Activated B cell treated with CpG ODN at 0.5 μM for 24 hours (primary cell): ENCODE measurements around the gene ASPG. TPM values are rescaled to one million over a fixed set of nuclear protein-coding genes. Genes with fewer than 3 reads are reported as not detected.
A peak's percentile ranks its signal among the peaks of the same experiment; 100 is the strongest.

Source experiments
- ATAC-seq: fragments of 200-7000 bp; cut with Tn5 transposase; one replicate; pipeline ENCODE4 v1.10.0; 2021; ENCODE audit warnings: low read depth, mild to moderate bottlenecking, moderate library complexity
- CTCF ChIA-PET: fragments of 350-600 bp; sonication (Branson Sonifier 250); formaldehyde crosslinking; loops from one replicate; lab custom pipeline; 2021; ENCODE audit warnings: antibody characterized with exemption; lab: Charles Lee
- POLR2A ChIA-PET: fragments of 350-600 bp; sonication (Branson Sonifier 250); formaldehyde crosslinking; loops from one replicate; lab custom pipeline; 2021; ENCODE audit warnings: antibody characterized with exemption; lab: Charles Lee
- DNase-seq: peaks from one replicate; pipeline ENCODE4 v3.0.0; 2022
- H3K27ac Mint-ChIP-seq: one replicate; pipeline ENCODE4 v1.8.0; 2020; ENCODE audit warnings: mixed read lengths
- H3K27me3 Mint-ChIP-seq: one replicate; pipeline ENCODE4 v1.8.0; 2021; ENCODE audit warnings: mixed read lengths
- H3K36me3 Mint-ChIP-seq: one replicate; pipeline ENCODE4 v1.8.0; 2021; ENCODE audit warnings: low read depth, mixed read lengths
- H3K4me1 Mint-ChIP-seq: one replicate; pipeline ENCODE4 v1.8.0; 2021; ENCODE audit warnings: mixed read lengths
- H3K4me3 Mint-ChIP-seq: one replicate; pipeline ENCODE4 v1.8.0; 2020; ENCODE audit warnings: mild to moderate bottlenecking, mixed read lengths
- H3K9me3 Mint-ChIP-seq: one replicate; pipeline ENCODE4 v1.8.0; 2020; ENCODE audit warnings: mixed read lengths
- intact Hi-C: fragments of 100-400 bp; cut with micrococcal nuclease; formaldehyde crosslinking; loops from one replicate; pipeline ENCODE4 v1.15.1; 2024
- total RNA-seq: library from RNA; stranded (reverse); gene quantifications from 2 replicates; pipeline ENCODE4 v1.2.3, GENCODE V29; 2022
- TF ChIP-seq, protein P1 (sequence below): fragments of 200-600 bp; IDR thresholded peaks from one replicate; pipeline ENCODE4 v1.8.0; 2022; ENCODE audit warnings: antibody characterized with exemption, mild to moderate bottlenecking

Gene ASPG
- total RNA-seq, 1 donor from 2014 or later: not detected

DNA sequence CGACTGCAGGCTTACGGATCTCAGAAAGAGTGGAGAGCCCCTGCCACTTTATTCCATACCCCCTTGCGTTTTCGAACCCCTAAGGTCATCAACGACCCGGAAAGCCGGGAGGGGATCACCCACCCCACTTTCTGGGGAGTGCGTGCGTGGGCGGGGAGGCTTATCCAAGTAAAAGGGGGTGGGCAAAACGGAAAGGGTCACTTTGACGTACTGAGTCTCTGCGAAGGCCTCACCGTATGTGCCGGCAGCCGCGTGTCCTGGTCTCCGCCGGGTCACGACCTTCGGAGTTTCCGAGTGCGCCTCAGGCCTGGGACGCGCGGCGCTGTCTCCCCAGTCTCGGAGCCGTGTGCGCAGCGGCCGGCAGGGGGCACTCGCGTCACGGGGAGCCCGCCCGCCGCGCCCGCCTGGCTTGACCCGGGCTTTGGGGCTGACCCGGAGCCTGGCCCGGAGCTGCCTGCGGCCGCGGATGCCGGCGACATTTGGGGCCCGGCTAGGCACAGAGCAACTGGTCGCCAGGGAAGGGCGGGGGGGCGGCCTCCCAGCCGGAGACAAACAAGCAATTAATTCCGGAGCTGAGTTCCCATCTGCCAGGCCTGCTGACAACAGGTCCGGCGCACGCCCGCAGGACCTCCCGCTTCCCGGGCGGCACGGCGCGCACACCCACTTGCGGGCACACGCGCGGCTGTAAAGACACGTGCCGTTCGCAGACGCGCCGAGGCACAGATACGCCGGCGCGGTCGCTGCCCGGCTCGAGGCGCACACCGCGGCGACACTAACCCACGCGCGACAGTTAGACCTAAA, 52.0 kb downstream of the ASPG start:
- Mint-ChIP-seq H3K27me3 (peaks cover 29% of the 10 kb centered on the region), H3K4me3 (peak overlapping the region; percentile 66), H3K4me1 (peaks cover 13% of the 10 kb centered on the region), H3K9me3 (no peaks in the 10 kb centered on the region), H3K27ac (no peak overlapping the region), H3K36me3 (no peaks in the 10 kb centered on the region)
- ATAC-seq (peak; percentile 72), DNase-seq (peak; percentile 66)
- ChIA-PET POLR2A (no interaction called here), CTCF (interaction anchor here (0.7 to 1.1 kb wide), 3 partner anchors 425 to 502 kb away, joined by 3 to 7 read pairs (median 3); no protein-coding TSS in a partner anchor)
- TF ChIP-seq, protein P1, sequence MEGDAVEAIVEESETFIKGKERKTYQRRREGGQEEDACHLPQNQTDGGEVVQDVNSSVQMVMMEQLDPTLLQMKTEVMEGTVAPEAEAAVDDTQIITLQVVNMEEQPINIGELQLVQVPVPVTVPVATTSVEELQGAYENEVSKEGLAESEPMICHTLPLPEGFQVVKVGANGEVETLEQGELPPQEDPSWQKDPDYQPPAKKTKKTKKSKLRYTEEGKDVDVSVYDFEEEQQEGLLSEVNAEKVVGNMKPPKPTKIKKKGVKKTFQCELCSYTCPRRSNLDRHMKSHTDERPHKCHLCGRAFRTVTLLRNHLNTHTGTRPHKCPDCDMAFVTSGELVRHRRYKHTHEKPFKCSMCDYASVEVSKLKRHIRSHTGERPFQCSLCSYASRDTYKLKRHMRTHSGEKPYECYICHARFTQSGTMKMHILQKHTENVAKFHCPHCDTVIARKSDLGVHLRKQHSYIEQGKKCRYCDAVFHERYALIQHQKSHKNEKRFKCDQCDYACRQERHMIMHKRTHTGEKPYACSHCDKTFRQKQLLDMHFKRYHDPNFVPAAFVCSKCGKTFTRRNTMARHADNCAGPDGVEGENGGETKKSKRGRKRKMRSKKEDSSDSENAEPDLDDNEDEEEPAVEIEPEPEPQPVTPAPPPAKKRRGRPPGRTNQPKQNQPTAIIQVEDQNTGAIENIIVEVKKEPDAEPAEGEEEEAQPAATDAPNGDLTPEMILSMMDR: no peak
- intact Hi-C loops: no loop called here

DNA sequence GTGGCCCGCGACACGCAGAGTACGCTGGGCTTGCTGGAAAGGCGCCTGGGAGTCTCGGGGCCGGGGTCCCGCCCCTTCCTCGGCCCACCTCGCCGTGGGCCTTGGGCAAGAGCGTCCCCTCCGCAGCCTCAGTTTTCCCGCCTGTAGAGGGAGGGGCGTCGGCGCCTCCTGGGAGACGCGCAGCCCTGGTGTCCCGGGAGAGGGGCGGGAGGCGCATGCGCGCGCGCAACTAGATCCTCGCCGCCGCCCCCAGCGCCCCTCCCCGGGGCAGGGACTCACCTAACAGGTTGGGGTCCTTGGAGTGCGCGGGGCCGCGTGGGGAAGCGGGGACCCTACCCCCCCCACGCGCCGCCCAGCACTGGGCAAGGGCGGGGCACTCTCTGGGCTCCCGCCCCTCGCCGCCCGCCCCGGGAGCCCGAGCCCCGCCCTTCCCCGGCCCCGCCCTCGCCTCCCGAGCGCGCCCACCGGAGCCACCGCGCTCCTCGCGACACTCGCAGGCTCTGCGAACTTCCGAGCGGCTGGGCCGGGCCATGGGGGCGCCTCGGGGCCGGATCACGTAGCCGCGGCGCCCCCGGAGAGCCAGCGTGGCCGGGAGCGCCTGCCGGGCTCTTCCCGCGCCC, 52.7 kb downstream of the ASPG start, which contains the start of gene KIF26A:
TSS of gene KIF26A (plus strand) at position 490 of the 620 bp plus-strand sequence. CDS start 136 bp downstream, outside the sequence.
- H3K9me3 Mint-ChIP-seq: no peaks in the 10 kb centered on the region
- H3K27me3 Mint-ChIP-seq: peaks cover 29% of the 10 kb centered on the region
- POLR2A ChIA-PET: no interaction called here
- TF ChIP-seq, protein P1: no peak
- peak within 1 kb of the TSS; percentile 66 for H3K4me3 Mint-ChIP-seq
- intact Hi-C loops: no loop called here
- no peak within 1 kb of the TSS for H3K27ac Mint-ChIP-seq
- H3K36me3 Mint-ChIP-seq: no peaks in the 10 kb centered on the region
- H3K4me1 Mint-ChIP-seq: peaks cover 13% of the 10 kb centered on the region
- DNase-seq (no peak), ATAC-seq (peak; percentile 32)
- CTCF ChIA-PET: interaction anchor here (0.7 to 1.1 kb wide), 3 partner anchors 424 to 501 kb away, joined by 3 to 7 read pairs (median 3); no protein-coding TSS in a partner anchor

DNA sequence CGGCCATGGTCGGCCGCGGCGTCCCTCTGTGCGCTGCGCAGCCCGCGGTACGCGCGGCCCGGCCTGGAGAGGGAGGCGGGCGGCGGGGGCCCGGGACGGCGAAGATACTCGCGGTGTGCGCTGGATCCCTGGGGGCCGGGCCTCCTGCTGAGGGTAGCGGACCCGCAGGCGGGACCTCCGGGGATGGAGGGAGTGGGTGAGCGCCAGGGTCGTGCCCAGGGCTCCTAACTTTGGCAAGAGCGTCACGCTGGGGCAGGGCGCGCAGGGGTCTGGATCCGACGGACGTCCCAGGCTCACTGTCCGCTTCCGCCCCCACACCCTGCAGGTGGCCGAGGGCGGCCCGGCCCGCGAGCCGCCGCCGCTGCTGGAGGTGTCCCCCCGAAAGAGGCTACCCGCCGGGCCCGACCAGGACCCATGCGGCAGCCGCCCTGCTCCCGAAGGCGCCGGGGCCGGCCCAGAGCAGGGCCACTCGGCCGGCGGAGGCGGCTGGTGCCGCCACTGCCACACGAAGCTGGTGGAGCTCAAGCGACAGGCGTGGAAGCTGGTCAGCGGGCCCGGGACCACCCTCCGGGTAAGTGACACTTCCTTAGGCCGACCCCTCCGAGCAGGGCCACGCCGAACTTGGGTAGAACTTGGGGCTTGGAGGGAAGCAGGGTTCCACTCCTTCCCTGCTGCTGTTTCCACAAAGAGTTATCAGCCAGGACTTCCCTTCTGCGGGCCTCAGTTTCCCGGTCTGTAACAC, 53.4 kb downstream of the ASPG start:
- H3K27ac Mint-ChIP-seq: no peak overlapping the region
- peaks cover 13% of the 10 kb centered on the region for H3K4me1 Mint-ChIP-seq
- POLR2A ChIA-PET: no interaction called here
- intact Hi-C loops: no loop called here
- H3K9me3 Mint-ChIP-seq: no peaks in the 10 kb centered on the region
- ATAC-seq (no peak), DNase-seq (no peak)
- no peak overlapping the region for H3K4me3 Mint-ChIP-seq
- CTCF ChIA-PET: no interaction called here
- H3K27me3 Mint-ChIP-seq: peaks cover 25% of the 10 kb centered on the region
- H3K36me3 Mint-ChIP-seq: no peaks in the 10 kb centered on the region
- TF ChIP-seq, protein P1: no peak

DNA sequence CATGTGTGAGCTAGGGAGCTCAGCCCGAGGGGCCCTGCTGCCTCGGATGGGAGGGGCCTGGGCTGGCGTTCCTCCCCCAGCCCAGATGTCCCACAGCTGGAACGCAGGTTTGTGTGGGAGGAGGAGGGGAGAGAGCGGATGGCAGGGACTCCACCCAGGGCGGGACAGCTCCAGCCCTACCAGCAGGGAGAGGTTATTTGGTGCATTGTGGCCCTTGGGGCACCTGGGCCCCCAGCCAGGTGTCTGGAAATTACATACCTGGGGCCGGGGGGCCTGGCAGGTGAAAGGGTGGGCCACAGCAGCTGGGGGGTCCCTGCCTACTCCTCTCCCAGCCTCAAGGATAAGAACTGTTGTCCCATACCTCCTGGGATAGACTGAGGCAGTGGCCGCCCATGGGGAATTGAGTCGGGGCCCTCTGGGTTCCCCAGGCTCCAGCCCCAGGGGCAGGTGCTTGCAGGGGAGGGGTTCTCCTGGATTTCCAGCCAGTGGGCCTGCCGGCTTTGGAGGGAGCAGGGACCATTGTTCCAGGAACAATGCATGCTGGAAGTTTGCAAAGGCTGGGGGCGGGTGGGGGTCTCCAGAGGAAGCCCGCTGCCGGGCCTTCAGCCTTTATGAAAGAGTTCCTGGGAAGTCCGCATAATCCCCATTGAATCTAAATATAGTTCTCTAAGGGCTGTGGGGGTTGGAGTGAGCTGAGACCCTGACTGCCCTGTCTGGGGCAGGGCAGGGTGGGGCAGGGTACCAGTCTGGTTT, 54.1 kb downstream of the ASPG start:
- TF ChIP-seq, protein P1: no peak
- Mint-ChIP-seq H3K9me3 (no peaks in the 10 kb centered on the region), H3K27me3 (peaks cover 23% of the 10 kb centered on the region), H3K36me3 (no peaks in the 10 kb centered on the region), H3K4me1 (peaks cover 13% of the 10 kb centered on the region), H3K4me3 (no peak overlapping the region), H3K27ac (no peak overlapping the region)
- ATAC-seq (no peak), DNase-seq (no peak)
- intact Hi-C loops: no loop called here
- ChIA-PET CTCF (no interaction called here), POLR2A (no interaction called here)
